Stimulated activated CD4-positive, alpha-beta T cell treated with anti-CD3 and anti-CD28 coated beads, Interleukin-1b, Interleukin-23, amount 100 ng/mL, for 1 hour (primary cell): ENCODE data around the gene SOD2.
A peak's percentile ranks its signal among the peaks of the same experiment; 100 is the strongest.
"Not testable (repeated sequence)": the region's sequence is repeated elsewhere in the genome, so short reads cannot be mapped to it uniquely, and the experiment has no call there.

Experiments
- DNase-seq, 2 donors: peaks; one replicate each; pipeline ENCODE4 v3.0.0-alpha.2; 2020; ENCODE audit warnings: low read depth in 2 of 2

Gene SOD2

GRCh38 chr6:159716247-159717096 lies 23.4 kb upstream of the SOD2 start:
- DNase-seq = no peak

GRCh38 chr6:159715605-159716004 lies 22.6 kb upstream of the SOD2 start:
- DNase-seq = no peak

GRCh38 chr6:159715166-159715565 lies 22.1 kb upstream of the SOD2 start:
- no peak for DNase-seq

GRCh38 chr6:159714404-159714803 lies 21.4 kb upstream of the SOD2 start:
- DNase-seq = no peak

GRCh38 chr6:159713984-159714383 lies 20.9 kb upstream of the SOD2 start:
- DNase-seq = no peak

GRCh38 chr6:159712389-159712788 lies 19.3 kb upstream of the SOD2 start:
- DNase-seq = not testable (repeated sequence)

- DNase-seq = not testable (repeated sequence)
These were observed 17.6 kb upstream of the SOD2 start for GRCh38 chr6:159710603-159711002.

GRCh38 chr6:159701413-159701999 lies 8.5 kb upstream of the SOD2 start:
- no peak for DNase-seq

- DNase-seq = no peak
These were observed 7.9 kb upstream of the SOD2 start for GRCh38 chr6:159700970-159701369.

- DNase-seq = no peak
These were observed 2.9 kb upstream of the SOD2 start for GRCh38 chr6:159695984-159696383.

GRCh38 chr6:159693894-159694545 lies 979 bp upstream of the SOD2 start:
- no peak for DNase-seq

GRCh38 chr6:159692303-159693127 lies 526 bp downstream of the SOD2 start:
- peak in 1 of 2 donors; percentile 31 for DNase-seq

- DNase-seq = no peak
These were observed 1.1 kb downstream of the SOD2 start for GRCh38 chr6:159691963-159692287.

GRCh38 chr6:159691133-159691962 lies 1.7 kb downstream of the SOD2 start:
- DNase-seq = no peak

GRCh38 chr6:159690135-159690534 lies 2.9 kb downstream of the SOD2 start:
- DNase-seq = not testable (repeated sequence)

GRCh38 chr6:159689001-159689400 lies 4.0 kb downstream of the SOD2 start:
- DNase-seq = no peak

GRCh38 chr6:159688266-159688905 lies 4.7 kb downstream of the SOD2 start:
- DNase-seq = no peak

GRCh38 chr6:159687341-159687740 lies 5.7 kb downstream of the SOD2 start:
- no peak for DNase-seq

GRCh38 chr6:159686703-159687102 lies 6.3 kb downstream of the SOD2 start:
- DNase-seq = no peak

- no peak for DNase-seq
These were observed 7.0 kb downstream of the SOD2 start for GRCh38 chr6:159686040-159686439.

- DNase-seq = no peak
These were observed 9.1 kb downstream of the SOD2 start for GRCh38 chr6:159684013-159684304.
